ENCODE results near the gene ANKRD12. TPM values are rescaled to one million over a fixed set of nuclear protein-coding genes. Genes with fewer than 3 reads are reported as not detected.
A peak's percentile ranks its signal among the peaks of the same experiment; 100 is the strongest.

The ANKRD12 gene
- total RNA-seq, 4 donors from 2014 or later: 84.7 to 137 (median 122) TPM

- peaks cover 22 to 100% (median 39%) of the 10 kb centered on the region in 3 donors for H3K4me1 ChIP-seq
- H3K36me3 ChIP-seq: no peaks in the 10 kb centered on the region
- H3K27ac ChIP-seq: peak overlapping the region; percentile 88 to 93 (median 92)
- no peaks in the 10 kb centered on the region for H3K27me3 ChIP-seq
- no peaks in the 10 kb centered on the region for H3K9me3 ChIP-seq
- TF ChIP-seq POLR2AphosphoS5 (IDR thresholded peaks at IDR 0.05): no peak
- TF ChIP-seq, protein P1, sequence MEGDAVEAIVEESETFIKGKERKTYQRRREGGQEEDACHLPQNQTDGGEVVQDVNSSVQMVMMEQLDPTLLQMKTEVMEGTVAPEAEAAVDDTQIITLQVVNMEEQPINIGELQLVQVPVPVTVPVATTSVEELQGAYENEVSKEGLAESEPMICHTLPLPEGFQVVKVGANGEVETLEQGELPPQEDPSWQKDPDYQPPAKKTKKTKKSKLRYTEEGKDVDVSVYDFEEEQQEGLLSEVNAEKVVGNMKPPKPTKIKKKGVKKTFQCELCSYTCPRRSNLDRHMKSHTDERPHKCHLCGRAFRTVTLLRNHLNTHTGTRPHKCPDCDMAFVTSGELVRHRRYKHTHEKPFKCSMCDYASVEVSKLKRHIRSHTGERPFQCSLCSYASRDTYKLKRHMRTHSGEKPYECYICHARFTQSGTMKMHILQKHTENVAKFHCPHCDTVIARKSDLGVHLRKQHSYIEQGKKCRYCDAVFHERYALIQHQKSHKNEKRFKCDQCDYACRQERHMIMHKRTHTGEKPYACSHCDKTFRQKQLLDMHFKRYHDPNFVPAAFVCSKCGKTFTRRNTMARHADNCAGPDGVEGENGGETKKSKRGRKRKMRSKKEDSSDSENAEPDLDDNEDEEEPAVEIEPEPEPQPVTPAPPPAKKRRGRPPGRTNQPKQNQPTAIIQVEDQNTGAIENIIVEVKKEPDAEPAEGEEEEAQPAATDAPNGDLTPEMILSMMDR (IDR thresholded peaks at IDR 0.05): no peak
- TF ChIP-seq EP300 (IDR thresholded peaks at IDR 0.05): no peak
- no peak for ATAC-seq
- no peak overlapping the region for H3K4me3 ChIP-seq
These were observed 20.6 kb upstream of the ANKRD12 start for GRCh38 chr18:9115984-9116383.

GRCh38 chr18:9117980-9118841, 18.4 kb upstream of the ANKRD12 start:
- TF ChIP-seq POLR2AphosphoS5 (IDR thresholded peaks at IDR 0.05) (no peak), POLR2A (IDR thresholded peaks at IDR 0.05) (no peak), EP300 (IDR thresholded peaks at IDR 0.05) (no peak)
- TF ChIP-seq, protein P1 (IDR thresholded peaks at IDR 0.05): no peak
- H3K27ac ChIP-seq: peak overlapping the region; percentile 88 to 93 (median 92)
- no peak for ATAC-seq
- H3K4me3 ChIP-seq: no peak overlapping the region
- 12 to 23% methylated on average over 5 of the region's 5 CpGs for WGBS, 2 donors (ENCODE audit: low coverage in 1 of 2)
- H3K4me1 ChIP-seq: peaks cover 18 to 100% (median 39%) of the 10 kb centered on the region in 3 donors
- no peaks in the 10 kb centered on the region for H3K9me3 ChIP-seq
- H3K27me3 ChIP-seq: no peaks in the 10 kb centered on the region
- H3K36me3 ChIP-seq: no peaks in the 10 kb centered on the region

DNA sequence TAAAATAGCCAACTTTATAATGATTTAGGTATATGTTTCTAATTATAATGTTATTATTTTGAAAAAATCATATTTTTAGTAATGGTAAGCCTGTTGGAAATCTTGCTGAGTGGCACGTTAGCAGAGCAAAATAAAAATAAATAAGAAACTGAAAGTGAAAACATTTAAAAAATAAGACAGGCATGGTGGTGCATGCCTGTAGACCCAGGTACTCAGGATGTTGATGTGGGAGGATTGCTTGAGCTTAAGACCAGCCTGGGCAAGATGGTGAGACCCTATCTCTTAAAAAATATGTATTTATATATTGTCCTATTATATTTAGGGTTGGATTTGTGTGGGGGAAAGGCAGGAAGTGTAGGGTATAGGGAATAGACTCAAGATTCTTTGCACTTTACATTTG, 15.8 kb upstream of the ANKRD12 start:
- no peak for ATAC-seq
- Histone ChIP-seq H3K27ac (peak overlapping the region; percentile 12 to 60 (median 54)), H3K4me1 (peaks cover 12 to 94% (median 33%) of the 10 kb centered on the region in 3 donors), H3K4me3 (no peak overlapping the region), H3K27me3 (no peaks in the 10 kb centered on the region), H3K9me3 (no peaks in the 10 kb centered on the region), H3K36me3 (peaks cover 0 to 8% of the 10 kb centered on the region in 2 donors)
- TF ChIP-seq POLR2AphosphoS5 (IDR thresholded peaks at IDR 0.05) (no peak), EP300 (IDR thresholded peaks at IDR 0.05) (no peak)
- WGBS, 2 donors (ENCODE audit: low coverage in 1 of 2): 0 to 7% methylated on average over 1 of the region's 1 CpG

DNA sequence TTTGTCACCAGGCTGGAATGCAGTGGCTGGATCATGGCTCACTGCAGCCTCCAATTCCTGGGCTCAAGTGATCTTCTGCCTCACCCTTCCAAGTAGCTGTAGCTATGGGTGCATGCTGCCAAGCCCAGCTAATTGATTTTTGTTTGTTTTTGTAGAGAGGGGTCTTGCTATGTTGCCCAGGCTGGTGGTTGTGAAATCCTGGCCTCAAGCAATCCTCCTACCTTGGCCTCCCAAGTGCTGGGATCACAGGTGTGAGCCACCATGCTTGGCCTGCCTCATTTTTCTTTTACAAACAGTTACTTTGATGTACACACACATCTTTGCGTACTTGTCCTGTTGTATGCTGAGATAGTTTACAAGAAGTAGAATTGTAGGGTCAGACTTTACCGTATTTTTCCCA, 13.1 kb upstream of the ANKRD12 start:
- Histone ChIP-seq H3K27ac (peak overlapping the region in 1 of 4 donors; percentile 60), H3K27me3 (no peaks in the 10 kb centered on the region), H3K4me3 (no peak overlapping the region), H3K9me3 (no peaks in the 10 kb centered on the region), H3K4me1 (peaks cover 8 to 94% (median 29%) of the 10 kb centered on the region in 3 donors), H3K36me3 (peaks cover 0 to 30% of the 10 kb centered on the region in 2 donors)
- no peak for ATAC-seq
- TF ChIP-seq EP300 (IDR thresholded peaks at IDR 0.05) (no peak), POLR2A (IDR thresholded peaks at IDR 0.05) (no peak), POLR2AphosphoS5 (IDR thresholded peaks at IDR 0.05) (no peak)
- TF ChIP-seq, protein P1 (IDR thresholded peaks at IDR 0.05): no peak
- 89 to 90% methylated on average over 2 of the region's 2 CpGs for WGBS, 2 donors (ENCODE audit: low coverage in 1 of 2)

- 88 to 100% methylated on average over 1 of the region's 1 CpG for WGBS, 2 donors (ENCODE audit: low coverage in 1 of 2)
- TF ChIP-seq EP300 (IDR thresholded peaks at IDR 0.05) (no peak), POLR2AphosphoS5 (IDR thresholded peaks at IDR 0.05) (no peak), POLR2A (IDR thresholded peaks at IDR 0.05) (no peak)
- TF ChIP-seq, protein P1 (IDR thresholded peaks at IDR 0.05): no peak
- Histone ChIP-seq H3K27me3 (no peaks in the 10 kb centered on the region), H3K27ac (peak overlapping the region in 1 of 4 donors; percentile 13), H3K4me3 (no peak overlapping the region), H3K9me3 (no peaks in the 10 kb centered on the region), H3K4me1 (peaks cover 5 to 93% (median 29%) of the 10 kb centered on the region in 3 donors), H3K36me3 (peaks cover 0 to 43% of the 10 kb centered on the region in 2 donors)
- no peak for ATAC-seq
These were observed 11.8 kb upstream of the ANKRD12 start for GRCh38 chr18:9124824-9125223.
